ENCODE results near the gene TMEM129.

GRCh38 chr4:1725521-1725920 lies 4.4 kb upstream of the TMEM129 start:
- TF ChIP-seq CTCF (IDR thresholded peaks at IDR 0.05) (no peak), POLR2A (IDR thresholded peaks at IDR 0.05) (no peak), POLR2AphosphoS5 (IDR thresholded peaks at IDR 0.05) (no peak)
